DND-41 (cell line): ENCODE measurements around the gene SCAI.

Experiments
- CTCF ChIP-seq: IDR thresholded peaks from 2 replicates; pipeline ENCODE4 v1.5.1; 2012; ENCODE audit warnings: borderline replicate concordance, low read length, moderate library complexity, mild to moderate bottlenecking; ENCODE audit not compliant: poor library complexity, severe bottlenecking; ENCODE audit errors: extremely low read depth
- EZH2 ChIP-seq: IDR thresholded peaks from 3 replicates; pipeline ENCODE4 v1.6.1; 2012; ENCODE audit warnings: borderline replicate concordance, low read depth, mild to moderate bottlenecking, moderate library complexity, low read length, inconsistent platforms; ENCODE audit not compliant: severe bottlenecking

GRCh38 chr9:125121146-125121545 is 22.2 kb downstream of the SCAI start:
- TF ChIP-seq CTCF (no peak), EZH2 (no peak)
